HepG2 (cell line): Measurements from ENCODE around the gene SH2D7. TPM values are rescaled to one million over a fixed set of nuclear protein-coding genes. Genes with fewer than 3 reads are reported as not detected.

Experiments
- BORCS8-MEF2B ChIP-seq: sonication (generic); formaldehyde crosslinking; IDR thresholded peaks from 2 replicates; pipeline ENCODE4 v1.8.0; 2022; ENCODE audit warnings: mild to moderate bottlenecking, missing genetic modification reagents
- FIP1L1 ChIP-seq: fragments of 200-400 bp; formaldehyde crosslinking; IDR thresholded peaks from 2 replicates; pipeline ENCODE4 v1.6.1; 2018; ENCODE audit warnings: low read depth, mild to moderate bottlenecking, low read length, moderate library complexity, borderline replicate concordance; ENCODE audit not compliant: insufficient read depth
- GATA4 ChIP-seq: sonication (generic); IDR thresholded peaks from 2 replicates; pipeline ENCODE4 v1.6.1; 2016; ENCODE audit warnings: antibody characterized with exemption, low read depth, borderline replicate concordance
- NR3C1 ChIP-seq: sonication (generic); formaldehyde crosslinking; IDR thresholded peaks from 2 replicates; pipeline ENCODE4 v1.4.0; 2020; ENCODE audit warnings: missing genetic modification reagents
- SAP130 ChIP-seq: IDR thresholded peaks from 2 replicates; pipeline ENCODE4 v1.6.1; 2016; ENCODE audit warnings: low read depth
- TBX2 ChIP-seq: sonication (generic); formaldehyde crosslinking; IDR thresholded peaks from 2 replicates; pipeline ENCODE4 v1.5.0; 2020; ENCODE audit warnings: missing genetic modification reagents, mild to moderate bottlenecking, borderline replicate concordance
- XBP1 ChIP-seq: sonication (generic); formaldehyde crosslinking; IDR thresholded peaks from 2 replicates; pipeline ENCODE4 v1.5.0; 2020; ENCODE audit warnings: missing genetic modification reagents
- ZBTB8A ChIP-seq: sonication (generic); formaldehyde crosslinking; IDR thresholded peaks from 2 replicates; pipeline ENCODE4 v1.4.0; 2020; ENCODE audit warnings: mild to moderate bottlenecking, low read depth, missing genetic modification reagents, borderline replicate concordance
- ZFP1 ChIP-seq: IDR thresholded peaks from 2 replicates; pipeline ENCODE4 v1.6.1; 2016
- ZNF543 ChIP-seq: sonication (generic); formaldehyde crosslinking; IDR thresholded peaks from 2 replicates; pipeline ENCODE4 v1.4.0; 2020; ENCODE audit warnings: mild to moderate bottlenecking, missing genetic modification reagents
- polyA plus RNA-seq, 8 experiments: library from polyadenylated mRNA; depleted of rRNA in 3 of 8; stranded (reverse) in 7 of 8; unstranded in 1 of 8; fragments of >200 nt; fragmentation: Illumina TruSeq in 4 of 8; extraction: Trizol in 4 of 8; gene quantifications; 2 replicates each; pipeline versions ENCODE4 v1.2.1 to v1.2.3, GENCODE V29; 2011 to 2016; ENCODE audit warnings: low read depth in 4 of 8, missing spikeins in 1 of 8, mixed read lengths in 1 of 8; ENCODE audit not compliant: insufficient read depth in 1 of 8
- total RNA-seq, 5 experiments: library from RNA; depleted of rRNA; stranded (reverse); fragments of >200 nt; fragmentation: Illumina TruSeq; extraction: Trizol; gene quantifications; 2 replicates each; pipeline ENCODE4 v1.2.3, GENCODE V29; 2016; ENCODE audit warnings: low read depth in 1 of 5
- TF ChIP-seq, protein P1 (sequence below): sonication (generic); formaldehyde crosslinking; IDR thresholded peaks from 2 replicates; pipeline ENCODE4 v1.5.1; 2020; ENCODE audit warnings: mild to moderate bottlenecking, missing genetic modification reagents, moderate library complexity
- TF ChIP-seq, protein P2 (sequence below): sonication (generic); formaldehyde crosslinking; IDR thresholded peaks from 2 replicates; pipeline ENCODE4 v1.5.1; 2020; ENCODE audit warnings: missing genetic modification reagents, mild to moderate bottlenecking, borderline replicate concordance
- TF ChIP-seq, protein P3 (sequence below): sonication (generic); formaldehyde crosslinking; IDR thresholded peaks from 2 replicates; pipeline ENCODE4 v1.4.0; 2020; ENCODE audit warnings: missing genetic modification reagents, mild to moderate bottlenecking, borderline replicate concordance
- TF ChIP-seq, protein P4 (sequence below): IDR thresholded peaks from 2 replicates; pipeline ENCODE4 v1.6.1; 2018; ENCODE audit warnings: missing genetic modification reagents, mild to moderate bottlenecking, missing compliant biosample characterization
- TF ChIP-seq, protein P5 (sequence below): sonication (generic); formaldehyde crosslinking; IDR thresholded peaks from 2 replicates; pipeline ENCODE4 v1.4.0; 2020; ENCODE audit warnings: missing genetic modification reagents

The SH2D7 gene
- total and polyA plus RNA-seq, 2 of the 13 experiments (the other 11 are each of a cell fraction or from before 2014, with no cell fraction given): not detected

DNA sequence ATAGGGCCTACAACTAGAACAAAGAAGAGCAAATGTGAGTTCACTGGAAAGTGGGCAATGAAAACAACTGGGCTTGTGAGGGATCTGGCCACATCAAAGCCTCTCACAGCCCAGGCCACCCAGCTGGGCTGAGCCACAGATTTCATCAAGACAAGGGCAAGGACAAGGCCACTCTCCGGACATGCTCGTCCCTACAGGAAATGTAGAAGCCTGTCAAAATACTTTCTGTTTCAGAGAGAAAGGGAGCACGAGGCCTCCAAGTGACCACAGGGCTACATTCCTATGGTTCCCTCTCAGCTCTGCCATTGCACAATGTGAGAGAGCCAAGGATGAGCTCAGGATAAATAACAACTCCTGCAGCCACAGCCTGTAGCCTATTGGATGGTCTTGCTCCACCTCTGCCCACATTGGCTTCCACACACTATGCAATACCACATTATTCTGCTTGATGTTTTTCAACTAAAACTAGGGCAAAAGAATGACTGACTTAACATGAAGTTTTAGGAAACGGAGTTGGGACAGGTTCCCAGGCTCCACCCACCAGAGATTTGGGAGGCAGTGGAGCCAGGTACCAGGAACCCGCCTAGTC, 27.0 kb upstream of the SH2D7 start (continued):
- TF ChIP-seq, protein P1, sequence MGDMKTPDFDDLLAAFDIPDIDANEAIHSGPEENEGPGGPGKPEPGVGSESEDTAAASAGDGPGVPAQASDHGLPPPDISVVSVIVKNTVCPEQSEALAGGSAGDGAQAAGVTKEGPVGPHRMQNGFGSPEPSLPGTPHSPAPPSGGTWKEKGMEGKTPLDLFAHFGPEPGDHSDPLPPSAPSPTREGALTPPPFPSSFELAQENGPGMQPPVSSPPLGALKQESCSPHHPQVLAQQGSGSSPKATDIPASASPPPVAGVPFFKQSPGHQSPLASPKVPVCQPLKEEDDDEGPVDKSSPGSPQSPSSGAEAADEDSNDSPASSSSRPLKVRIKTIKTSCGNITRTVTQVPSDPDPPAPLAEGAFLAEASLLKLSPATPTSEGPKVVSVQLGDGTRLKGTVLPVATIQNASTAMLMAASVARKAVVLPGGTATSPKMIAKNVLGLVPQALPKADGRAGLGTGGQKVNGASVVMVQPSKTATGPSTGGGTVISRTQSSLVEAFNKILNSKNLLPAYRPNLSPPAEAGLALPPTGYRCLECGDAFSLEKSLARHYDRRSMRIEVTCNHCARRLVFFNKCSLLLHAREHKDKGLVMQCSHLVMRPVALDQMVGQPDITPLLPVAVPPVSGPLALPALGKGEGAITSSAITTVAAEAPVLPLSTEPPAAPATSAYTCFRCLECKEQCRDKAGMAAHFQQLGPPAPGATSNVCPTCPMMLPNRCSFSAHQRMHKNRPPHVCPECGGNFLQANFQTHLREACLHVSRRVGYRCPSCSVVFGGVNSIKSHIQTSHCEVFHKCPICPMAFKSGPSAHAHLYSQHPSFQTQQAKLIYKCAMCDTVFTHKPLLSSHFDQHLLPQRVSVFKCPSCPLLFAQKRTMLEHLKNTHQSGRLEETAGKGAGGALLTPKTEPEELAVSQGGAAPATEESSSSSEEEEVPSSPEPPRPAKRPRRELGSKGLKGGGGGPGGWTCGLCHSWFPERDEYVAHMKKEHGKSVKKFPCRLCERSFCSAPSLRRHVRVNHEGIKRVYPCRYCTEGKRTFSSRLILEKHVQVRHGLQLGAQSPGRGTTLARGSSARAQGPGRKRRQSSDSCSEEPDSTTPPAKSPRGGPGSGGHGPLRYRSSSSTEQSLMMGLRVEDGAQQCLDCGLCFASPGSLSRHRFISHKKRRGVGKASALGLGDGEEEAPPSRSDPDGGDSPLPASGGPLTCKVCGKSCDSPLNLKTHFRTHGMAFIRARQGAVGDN (CRISPR knock-in tag): peak; percentile 70; the same call in 1 of the 2 replicates
- TF ChIP-seq NR3C1 (CRISPR knock-in tag) (no peak), SAP130 (CRISPR knock-in tag) (peak; percentile 98), FIP1L1 (no peak), ZNF543 (CRISPR knock-in tag) (peak; percentile 93; the same call in 1 of the 2 replicates), XBP1 (CRISPR knock-in tag) (0 out of 2 replicates have a peak, but pooled peaks have one; percentile 33), GATA4 (peak; percentile 47; the same call in 1 of the 2 replicates), ZFP1 (CRISPR knock-in tag) (peak; percentile 94; the same call in 1 of the 2 replicates), ZBTB8A (peak; percentile 47; the same call in 1 of the 2 replicates), TBX2 (peak; percentile 96), BORCS8-MEF2B (CRISPR knock-in tag) (peak; percentile 60)
- TF ChIP-seq, protein P2, sequence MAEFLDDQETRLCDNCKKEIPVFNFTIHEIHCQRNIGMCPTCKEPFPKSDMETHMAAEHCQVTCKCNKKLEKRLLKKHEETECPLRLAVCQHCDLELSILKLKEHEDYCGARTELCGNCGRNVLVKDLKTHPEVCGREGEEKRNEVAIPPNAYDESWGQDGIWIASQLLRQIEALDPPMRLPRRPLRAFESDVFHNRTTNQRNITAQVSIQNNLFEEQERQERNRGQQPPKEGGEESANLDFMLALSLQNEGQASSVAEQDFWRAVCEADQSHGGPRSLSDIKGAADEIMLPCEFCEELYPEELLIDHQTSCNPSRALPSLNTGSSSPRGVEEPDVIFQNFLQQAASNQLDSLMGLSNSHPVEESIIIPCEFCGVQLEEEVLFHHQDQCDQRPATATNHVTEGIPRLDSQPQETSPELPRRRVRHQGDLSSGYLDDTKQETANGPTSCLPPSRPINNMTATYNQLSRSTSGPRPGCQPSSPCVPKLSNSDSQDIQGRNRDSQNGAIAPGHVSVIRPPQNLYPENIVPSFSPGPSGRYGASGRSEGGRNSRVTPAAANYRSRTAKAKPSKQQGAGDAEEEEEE (CRISPR knock-in tag): peak; percentile 50; the same call in 1 of the 2 replicates
- TF ChIP-seq, protein P3, sequence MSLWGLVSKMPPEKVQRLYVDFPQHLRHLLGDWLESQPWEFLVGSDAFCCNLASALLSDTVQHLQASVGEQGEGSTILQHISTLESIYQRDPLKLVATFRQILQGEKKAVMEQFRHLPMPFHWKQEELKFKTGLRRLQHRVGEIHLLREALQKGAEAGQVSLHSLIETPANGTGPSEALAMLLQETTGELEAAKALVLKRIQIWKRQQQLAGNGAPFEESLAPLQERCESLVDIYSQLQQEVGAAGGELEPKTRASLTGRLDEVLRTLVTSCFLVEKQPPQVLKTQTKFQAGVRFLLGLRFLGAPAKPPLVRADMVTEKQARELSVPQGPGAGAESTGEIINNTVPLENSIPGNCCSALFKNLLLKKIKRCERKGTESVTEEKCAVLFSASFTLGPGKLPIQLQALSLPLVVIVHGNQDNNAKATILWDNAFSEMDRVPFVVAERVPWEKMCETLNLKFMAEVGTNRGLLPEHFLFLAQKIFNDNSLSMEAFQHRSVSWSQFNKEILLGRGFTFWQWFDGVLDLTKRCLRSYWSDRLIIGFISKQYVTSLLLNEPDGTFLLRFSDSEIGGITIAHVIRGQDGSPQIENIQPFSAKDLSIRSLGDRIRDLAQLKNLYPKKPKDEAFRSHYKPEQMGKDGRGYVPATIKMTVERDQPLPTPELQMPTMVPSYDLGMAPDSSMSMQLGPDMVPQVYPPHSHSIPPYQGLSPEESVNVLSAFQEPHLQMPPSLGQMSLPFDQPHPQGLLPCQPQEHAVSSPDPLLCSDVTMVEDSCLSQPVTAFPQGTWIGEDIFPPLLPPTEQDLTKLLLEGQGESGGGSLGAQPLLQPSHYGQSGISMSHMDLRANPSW (CRISPR knock-in tag): peak; percentile 72; the same call in 1 of the 2 replicates
- TF ChIP-seq, protein P4, sequence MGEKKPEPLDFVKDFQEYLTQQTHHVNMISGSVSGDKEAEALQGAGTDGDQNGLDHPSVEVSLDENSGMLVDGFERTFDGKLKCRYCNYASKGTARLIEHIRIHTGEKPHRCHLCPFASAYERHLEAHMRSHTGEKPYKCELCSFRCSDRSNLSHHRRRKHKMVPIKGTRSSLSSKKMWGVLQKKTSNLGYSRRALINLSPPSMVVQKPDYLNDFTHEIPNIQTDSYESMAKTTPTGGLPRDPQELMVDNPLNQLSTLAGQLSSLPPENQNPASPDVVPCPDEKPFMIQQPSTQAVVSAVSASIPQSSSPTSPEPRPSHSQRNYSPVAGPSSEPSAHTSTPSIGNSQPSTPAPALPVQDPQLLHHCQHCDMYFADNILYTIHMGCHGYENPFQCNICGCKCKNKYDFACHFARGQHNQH (CRISPR knock-in tag): peak; percentile 97
- TF ChIP-seq, protein P5, sequence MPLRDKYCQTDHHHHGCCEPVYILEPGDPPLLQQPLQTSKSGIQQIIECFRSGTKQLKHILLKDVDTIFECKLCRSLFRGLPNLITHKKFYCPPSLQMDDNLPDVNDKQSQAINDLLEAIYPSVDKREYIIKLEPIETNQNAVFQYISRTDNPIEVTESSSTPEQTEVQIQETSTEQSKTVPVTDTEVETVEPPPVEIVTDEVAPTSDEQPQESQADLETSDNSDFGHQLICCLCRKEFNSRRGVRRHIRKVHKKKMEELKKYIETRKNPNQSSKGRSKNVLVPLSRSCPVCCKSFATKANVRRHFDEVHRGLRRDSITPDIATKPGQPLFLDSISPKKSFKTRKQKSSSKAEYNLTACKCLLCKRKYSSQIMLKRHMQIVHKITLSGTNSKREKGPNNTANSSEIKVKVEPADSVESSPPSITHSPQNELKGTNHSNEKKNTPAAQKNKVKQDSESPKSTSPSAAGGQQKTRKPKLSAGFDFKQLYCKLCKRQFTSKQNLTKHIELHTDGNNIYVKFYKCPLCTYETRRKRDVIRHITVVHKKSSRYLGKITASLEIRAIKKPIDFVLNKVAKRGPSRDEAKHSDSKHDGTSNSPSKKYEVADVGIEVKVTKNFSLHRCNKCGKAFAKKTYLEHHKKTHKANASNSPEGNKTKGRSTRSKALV (CRISPR knock-in tag): peak; percentile 48; the same call in 1 of the 2 replicates
